Measurements from ENCODE around the gene ZNF672. TPM values are rescaled to one million over a fixed set of nuclear protein-coding genes. Genes with fewer than 3 reads are reported as not detected.

The ZNF672 gene
- total RNA-seq, 2 donors from 2014 or later: 33.8 to 34.2 TPM

GRCh38 chr1:248862998-248863881 is 25.2 kb downstream of the ZNF672 start:
- peak; percentile 58 for DNase-seq (ENCODE audit: low spot score)
- no peak for TF ChIP-seq CTCF (IDR thresholded peaks at IDR 0.05)

GRCh38 chr1:248871837-248872401 is 33.9 kb downstream of the ZNF672 start:
- H3K27ac ChIP-seq: peak overlapping the region; percentile 93 to 98

More at GRCh38 chr1:248862998-248863881, 25.2 kb downstream of the ZNF672 start:
- H3K9me3 ChIP-seq: no peaks in the 10 kb centered on the region
- peak overlapping the region; percentile 31 to 68 for H3K27ac ChIP-seq
- no peaks in the 10 kb centered on the region for H3K27me3 ChIP-seq (replicated peaks; ENCODE audit: insufficient read depth)
- ATAC-seq (ENCODE audit: insufficient number of reproducible peaks, low FRiP score, low read depth): peak; percentile 26
- H3K4me3 ChIP-seq: peak overlapping the region; percentile 75
- H3K36me3 ChIP-seq: no peaks in the 10 kb centered on the region
- H3K4me1 ChIP-seq (ENCODE audit: control insufficient read depth in 1 of 2, low read depth in 2 of 2): peaks cover 6 to 25% of the 10 kb centered on the region in 2 donors

GRCh38 chr1:248872752-248873408 is 34.9 kb downstream of the ZNF672 start:
- Histone ChIP-seq H3K4me3 (peak overlapping the region; percentile 69), H3K27me3 (replicated peaks; ENCODE audit: insufficient read depth) (no peaks in the 10 kb centered on the region), H3K27ac (peak overlapping the region; percentile 93 to 98), H3K4me1 (ENCODE audit: control insufficient read depth in 1 of 2, low read depth in 2 of 2) (no peaks in the 10 kb centered on the region), H3K9me3 (no peaks in the 10 kb centered on the region), H3K36me3 (no peaks in the 10 kb centered on the region)
- ATAC-seq (ENCODE audit: insufficient number of reproducible peaks, low FRiP score, low read depth) (peak; percentile 59), DNase-seq (ENCODE audit: low spot score) (no peak)
- no peak for TF ChIP-seq CTCF (IDR thresholded peaks at IDR 0.05)

More at GRCh38 chr1:248871837-248872401, 33.9 kb downstream of the ZNF672 start:
- ATAC-seq (ENCODE audit: insufficient number of reproducible peaks, low FRiP score, low read depth) (no peak), DNase-seq (ENCODE audit: low spot score) (no peak)
- Histone ChIP-seq H3K36me3 (no peaks in the 10 kb centered on the region), H3K4me3 (no peak overlapping the region), H3K9me3 (no peaks in the 10 kb centered on the region), H3K4me1 (ENCODE audit: control insufficient read depth in 1 of 2, low read depth in 2 of 2) (no peaks in the 10 kb centered on the region), H3K27me3 (replicated peaks; ENCODE audit: insufficient read depth) (no peaks in the 10 kb centered on the region)
- TF ChIP-seq CTCF (IDR thresholded peaks at IDR 0.05): no peak

- peak; percentile 73 for DNase-seq (ENCODE audit: low spot score)
- Histone ChIP-seq H3K27me3 (replicated peaks; ENCODE audit: insufficient read depth) (no peaks in the 10 kb centered on the region), H3K36me3 (no peaks in the 10 kb centered on the region), H3K4me3 (peak overlapping the region; percentile 69), H3K9me3 (no peaks in the 10 kb centered on the region), H3K4me1 (ENCODE audit: control insufficient read depth in 1 of 2, low read depth in 2 of 2) (no peaks in the 10 kb centered on the region), H3K27ac (peak overlapping the region; percentile 93 to 98)
- ATAC-seq (ENCODE audit: insufficient number of reproducible peaks, low FRiP score, low read depth): peak; percentile 76
- no peak for TF ChIP-seq CTCF (IDR thresholded peaks at IDR 0.05)
Measured at GRCh38 chr1:248873409-248873992, 35.5 kb downstream of the ZNF672 start.

Measured in thoracic aorta (tissue), 2 donors.